HEK293 (cell line): ENCODE measurements around the gene PRMT1.

Source experiments
- CTCF ChIA-PET: fragments of 350-600 bp; formaldehyde crosslinking; extraction: SDS; loops from one replicate; lab custom pipeline; 2021; ENCODE audit warnings: antibody characterized with exemption; lab: Yijun Ruan, JAX
- POLR2A ChIA-PET: fragments of 300-600 bp; formaldehyde crosslinking; extraction: SDS; loops from one replicate; lab custom pipeline; 2020; ENCODE audit warnings: antibody characterized with exemption, inconsistent platforms; lab: Yijun Ruan, JAX
- H3K27ac ChIP-seq: fragments of 200-500 bp; sonication (Bioruptor generic); 2 replicates; pipeline ENCODE4 v1.5.1; 2014; ENCODE audit warnings: low read depth, low read length, control low read depth, inconsistent platforms; ENCODE audit errors: extremely low read depth
- H3K36me3 ChIP-seq, 2 experiments: fragments of 200-500 bp in 1 of 2; sonication (Bioruptor generic) in 1 of 2; 1 replicate in 1 of 2; 2 replicates in 1 of 2; pipeline ENCODE4 v1.5.1; 2014 to 2017; ENCODE audit warnings: inconsistent platforms in 2 of 2, low read length in 2 of 2; ENCODE audit not compliant: control insufficient read depth in 2 of 2, insufficient read depth in 1 of 2
- H3K4me1 ChIP-seq: fragments of 200-500 bp; sonication (Bioruptor generic); 2 replicates; pipeline ENCODE4 v1.5.1; 2014; ENCODE audit warnings: mild to moderate bottlenecking, low read length, inconsistent platforms; ENCODE audit not compliant: control insufficient read depth, insufficient read depth
- H3K4me3 ChIP-seq: 2 replicates; pipeline ENCODE4 v1.5.1; 2011; ENCODE audit warnings: low read depth, mild to moderate bottlenecking, control low read depth, low read length, moderate library complexity
- H3K9me3 ChIP-seq: fragments of 200-500 bp; sonication (Bioruptor generic); 2 replicates; pipeline ENCODE4 v1.5.1; 2014; ENCODE audit warnings: low read depth, low read length, inconsistent platforms; ENCODE audit not compliant: control insufficient read depth, insufficient read depth
- EGR2 ChIP-seq: fragments of 450-650 bp; formaldehyde crosslinking; IDR thresholded peaks from 2 replicates; pipeline ENCODE4 v1.5.1; 2016; ENCODE audit warnings: low read depth, missing biosample characterization, missing genetic modification characterization
- GLI2 ChIP-seq: fragments of 450-650 bp; formaldehyde crosslinking; IDR thresholded peaks from 2 replicates; pipeline ENCODE4; 2017; ENCODE audit warnings: missing biosample characterization, missing genetic modification characterization, low read depth, borderline replicate concordance
- KLF16 ChIP-seq: fragments of 450-650 bp; formaldehyde crosslinking; IDR thresholded peaks from 2 replicates; pipeline ENCODE4 v1.5.1; 2017; ENCODE audit warnings: missing biosample characterization, missing genetic modification characterization
- PRDM10 ChIP-seq: fragments of 450-650 bp; formaldehyde crosslinking; IDR thresholded peaks from 2 replicates; pipeline ENCODE4 v1.5.1; 2016; ENCODE audit warnings: missing biosample characterization, missing genetic modification characterization
- PRDM2 ChIP-seq: fragments of 450-650 bp; formaldehyde crosslinking; IDR thresholded peaks from 2 replicates; pipeline ENCODE4 v1.5.1; 2016; ENCODE audit warnings: missing biosample characterization, missing genetic modification characterization, borderline replicate concordance
- SP7 ChIP-seq: fragments of 450-650 bp; formaldehyde crosslinking; IDR thresholded peaks from 2 replicates; pipeline ENCODE4 v1.5.1; 2016; ENCODE audit warnings: missing biosample characterization, missing genetic modification characterization
- WT1 ChIP-seq: fragments of 450-650 bp; formaldehyde crosslinking; IDR thresholded peaks from 2 replicates; pipeline ENCODE4 v1.5.1; 2016; ENCODE audit warnings: missing biosample characterization, missing genetic modification characterization
- ZNF133 ChIP-seq: fragments of 450-650 bp; formaldehyde crosslinking; IDR thresholded peaks from 2 replicates; pipeline ENCODE4 v1.5.1; 2016; ENCODE audit warnings: missing biosample characterization, missing genetic modification characterization
- ZNF2 ChIP-seq: fragments of 450-650 bp; formaldehyde crosslinking; IDR thresholded peaks from 2 replicates; pipeline ENCODE4 v1.5.1; 2016; ENCODE audit warnings: missing biosample characterization, missing genetic modification characterization
- ZNF398 ChIP-seq: fragments of 450-650 bp; formaldehyde crosslinking; IDR thresholded peaks from 2 replicates; pipeline ENCODE4 v1.5.1; 2017; ENCODE audit warnings: missing biosample characterization, missing genetic modification characterization
- ZNF501 ChIP-seq: fragments of 450-650 bp; formaldehyde crosslinking; IDR thresholded peaks from 2 replicates; pipeline ENCODE4 v1.5.1; 2016; ENCODE audit warnings: missing biosample characterization, missing genetic modification characterization
- ZNF596 ChIP-seq: fragments of 450-650 bp; IDR thresholded peaks from 2 replicates; pipeline ENCODE4 v1.5.0; 2018; ENCODE audit warnings: missing biosample characterization, mild to moderate bottlenecking, missing genetic modification characterization, moderate library complexity
- ZNF610 ChIP-seq: fragments of 450-650 bp; formaldehyde crosslinking; IDR thresholded peaks from 2 replicates; pipeline ENCODE4 v1.5.1; 2016; ENCODE audit warnings: missing biosample characterization, missing genetic modification characterization, borderline replicate concordance
- ZNF76 ChIP-seq: fragments of 450-650 bp; formaldehyde crosslinking; IDR thresholded peaks from 2 replicates; pipeline ENCODE4; 2016; ENCODE audit warnings: low read depth, missing biosample characterization, missing genetic modification characterization, borderline replicate concordance
- ZNF843 ChIP-seq: fragments of 450-650 bp; formaldehyde crosslinking; IDR thresholded peaks from 2 replicates; pipeline ENCODE4 v1.5.1; 2016; ENCODE audit warnings: missing biosample characterization, missing genetic modification characterization

PRMT1 gene

GRCh38 chr19:49665351-49666119 is 11.5 kb upstream of the PRMT1 start, which contains the start of the genes BCL2L12 and IRF3 (continued):
- no peak for TF ChIP-seq PRDM2 (tag by site-specific recombination)
- TF ChIP-seq ZNF596 (tag by site-specific recombination): no peak
- TF ChIP-seq WT1 (tag by site-specific recombination): no peak
- peak; percentile 37; the same call in 1 of the 2 replicates for TF ChIP-seq EGR2 (tag by site-specific recombination)
- TF ChIP-seq PRDM10 (tag by site-specific recombination): peak; percentile 98
- TF ChIP-seq ZNF398 (tag by site-specific recombination): peak; percentile 88
- no peak for TF ChIP-seq ZNF133
- 0 out of 2 replicates have a peak, but pooled peaks have one; percentile 33 for TF ChIP-seq ZNF2
- peak; percentile 56 for TF ChIP-seq ZNF501 (tag by site-specific recombination)
- TF ChIP-seq SP7 (tag by site-specific recombination): peak; percentile 37; the same call in 1 of the 2 replicates

GRCh38 chr19:49666120-49666444 is 11.0 kb upstream of the PRMT1 start:
- peaks cover 21 to 54% of the 10 kb centered on the region in 2 experiments for H3K36me3 ChIP-seq
- TF ChIP-seq ZNF843 (tag by site-specific recombination) (peak; percentile 28; the same call in 1 of the 2 replicates), ZNF76 (tag by site-specific recombination) (0 out of 2 replicates have a peak, but pooled peaks have one; percentile 38), ZNF610 (no peak), GLI2 (tag by site-specific recombination) (no peak), KLF16 (no peak; the same call in 1 of the 2 replicates)
- TF ChIP-seq, all 188 proteins: peak for 2
- no peaks in the 10 kb centered on the region for H3K9me3 ChIP-seq
- peak overlapping the region; percentile 81 for H3K27ac ChIP-seq
- CTCF ChIA-PET: interaction anchor here (0.7 to 3.2 kb wide), 2 partner anchors 10 to 59 kb away, joined by 3 to 27 read pairs; partner anchors contain the start of gene PRMT1
- peaks cover 6% of the 10 kb centered on the region for H3K4me1 ChIP-seq
- POLR2A ChIA-PET: interaction anchor here (0.6 to 4.9 kb wide), 7 partner anchors 9 to 170 kb away, joined by 3 to 85 read pairs (median 12); partner anchors contain the start of genes NOSIP, PRMT1, RPS11 and RRAS
- H3K4me3 ChIP-seq: peak overlapping the region; percentile 48
